HEK293 (cell line): Measurements from ENCODE around the gene CUTC.

Experiments
- CTCF ChIA-PET: fragments of 350-600 bp; formaldehyde crosslinking; extraction: SDS; loops from one replicate; lab custom pipeline; 2021; ENCODE audit warnings: antibody characterized with exemption; lab: Yijun Ruan, JAX
- POLR2A ChIA-PET: fragments of 300-600 bp; formaldehyde crosslinking; extraction: SDS; loops from one replicate; lab custom pipeline; 2020; ENCODE audit warnings: antibody characterized with exemption, inconsistent platforms; lab: Yijun Ruan, JAX
- H3K27ac ChIP-seq: fragments of 200-500 bp; sonication (Bioruptor generic); 2 replicates; pipeline ENCODE4 v1.5.1; 2014; ENCODE audit warnings: low read depth, low read length, control low read depth, inconsistent platforms; ENCODE audit errors: extremely low read depth
- H3K36me3 ChIP-seq, 2 experiments: fragments of 200-500 bp in 1 of 2; sonication (Bioruptor generic) in 1 of 2; 1 replicate in 1 of 2; 2 replicates in 1 of 2; pipeline ENCODE4 v1.5.1; 2014 to 2017; ENCODE audit warnings: inconsistent platforms in 2 of 2, low read length in 2 of 2; ENCODE audit not compliant: control insufficient read depth in 2 of 2, insufficient read depth in 1 of 2
- H3K4me1 ChIP-seq: fragments of 200-500 bp; sonication (Bioruptor generic); 2 replicates; pipeline ENCODE4 v1.5.1; 2014; ENCODE audit warnings: mild to moderate bottlenecking, low read length, inconsistent platforms; ENCODE audit not compliant: control insufficient read depth, insufficient read depth
- H3K4me3 ChIP-seq: 2 replicates; pipeline ENCODE4 v1.5.1; 2011; ENCODE audit warnings: low read depth, mild to moderate bottlenecking, control low read depth, low read length, moderate library complexity
- H3K9me3 ChIP-seq: fragments of 200-500 bp; sonication (Bioruptor generic); 2 replicates; pipeline ENCODE4 v1.5.1; 2014; ENCODE audit warnings: low read depth, low read length, inconsistent platforms; ENCODE audit not compliant: control insufficient read depth, insufficient read depth
- FEZF1 ChIP-seq: fragments of 450-650 bp; formaldehyde crosslinking; IDR thresholded peaks from 2 replicates; pipeline ENCODE4 v1.5.1; 2016; ENCODE audit warnings: missing biosample characterization, missing genetic modification characterization
- IKZF3 ChIP-seq: fragments of 450-650 bp; IDR thresholded peaks from 2 replicates; pipeline ENCODE4 v1.5.0; 2018; ENCODE audit warnings: missing biosample characterization, mild to moderate bottlenecking, missing genetic modification characterization, moderate library complexity
- ZBTB10 ChIP-seq: fragments of 450-650 bp; formaldehyde crosslinking; IDR thresholded peaks from 2 replicates; pipeline ENCODE4 v1.5.1; 2016; ENCODE audit warnings: missing biosample characterization, missing genetic modification characterization
- ZBTB11 ChIP-seq: fragments of 450-650 bp; formaldehyde crosslinking; conservative IDR thresholded peaks from 2 replicates; pipeline ENCODE4 v1.5.1; 2016; ENCODE audit warnings: low read depth, missing biosample characterization, missing genetic modification characterization
- ZFP41 ChIP-seq: fragments of 450-650 bp; formaldehyde crosslinking; IDR thresholded peaks from 2 replicates; pipeline ENCODE4 v1.5.1; 2016; ENCODE audit warnings: missing biosample characterization, missing genetic modification characterization, borderline replicate concordance
- ZNF335 ChIP-seq: fragments of 450-650 bp; formaldehyde crosslinking; conservative IDR thresholded peaks from 2 replicates; pipeline ENCODE4 v1.5.1; 2016; ENCODE audit warnings: missing biosample characterization, missing genetic modification characterization
- ZNF404 ChIP-seq: fragments of 450-650 bp; formaldehyde crosslinking; IDR thresholded peaks from 2 replicates; pipeline ENCODE4 v1.5.1; 2017; ENCODE audit warnings: missing biosample characterization, missing genetic modification characterization
- ZNF571 ChIP-seq: fragments of 450-650 bp; formaldehyde crosslinking; IDR thresholded peaks from 2 replicates; pipeline ENCODE4 v1.5.0; 2017; ENCODE audit warnings: missing biosample characterization, missing genetic modification characterization
- ZNF639 ChIP-seq: fragments of 450-650 bp; formaldehyde crosslinking; IDR thresholded peaks from 2 replicates; pipeline ENCODE4 v1.5.1; 2016; ENCODE audit warnings: missing biosample characterization, missing genetic modification characterization

The CUTC gene

GRCh38 chr10:99804471-99804870 lies 72.4 kb downstream of the CUTC start (continued):
- no peak for TF ChIP-seq ZBTB10 (tag by site-specific recombination)
- no peak for TF ChIP-seq ZNF335 (tag by site-specific recombination)
- no peak for TF ChIP-seq IKZF3 (tag by site-specific recombination)
- no peak for TF ChIP-seq ZFP41 (tag by site-specific recombination)
- no peak for TF ChIP-seq ZBTB11 (tag by site-specific recombination)

- TF ChIP-seq ZNF571 = no peak
- TF ChIP-seq ZNF404 (tag by site-specific recombination) = no peak
- no peak for TF ChIP-seq ZNF639 (tag by site-specific recombination)
- TF ChIP-seq FEZF1 = no peak
- no peak overlapping the region for H3K4me3 ChIP-seq
- H3K27ac ChIP-seq = no peak overlapping the region
- ChIA-PET CTCF (no interaction called here), POLR2A (no interaction called here)
- H3K36me3 ChIP-seq = no peaks in the 10 kb centered on the region
- H3K9me3 ChIP-seq = no peaks in the 10 kb centered on the region
- no peaks in the 10 kb centered on the region for H3K4me1 ChIP-seq
Observed at GRCh38 chr10:99805190-99805589, 73.2 kb downstream of the CUTC start.
